Suppressor macrophage treated with lipopolysaccharide for 4 hours (primary cell): ENCODE measurements around the gene WNT7A.

ENCODE experiments used
- DNase-seq: peaks from one replicate; pipeline ENCODE4 v3.0.0-alpha.2; 2020

The WNT7A gene

GRCh38 chr3:13844911-13845310 is 35.0 kb downstream of the WNT7A start:
- no peak for DNase-seq

- no peak for DNase-seq
Observed at GRCh38 chr3:13844286-13844685, 35.6 kb downstream of the WNT7A start.

DNA sequence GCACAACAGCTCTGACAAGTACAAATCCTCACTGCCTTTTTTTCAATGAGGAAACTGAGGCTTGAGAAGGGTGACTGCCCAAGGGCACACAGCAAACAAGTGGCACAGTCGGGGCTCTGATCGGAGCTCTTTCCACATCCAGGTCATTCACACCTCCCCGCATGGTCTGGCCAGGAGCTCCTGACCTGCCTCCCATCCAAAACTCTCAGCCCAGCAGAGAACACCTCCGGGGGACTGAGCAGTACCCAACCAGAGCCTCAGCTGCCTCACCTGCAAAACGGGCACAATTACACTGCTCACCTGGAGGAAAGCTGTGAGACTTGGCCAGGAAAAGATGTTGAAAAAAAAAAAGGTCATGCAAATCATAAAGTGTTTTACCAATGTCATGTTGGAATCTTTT is 36.5 kb downstream of the WNT7A start:
- no peak for DNase-seq

- no peak for DNase-seq
Observed at GRCh38 chr3:13842226-13842625, 37.6 kb downstream of the WNT7A start.

DNA sequence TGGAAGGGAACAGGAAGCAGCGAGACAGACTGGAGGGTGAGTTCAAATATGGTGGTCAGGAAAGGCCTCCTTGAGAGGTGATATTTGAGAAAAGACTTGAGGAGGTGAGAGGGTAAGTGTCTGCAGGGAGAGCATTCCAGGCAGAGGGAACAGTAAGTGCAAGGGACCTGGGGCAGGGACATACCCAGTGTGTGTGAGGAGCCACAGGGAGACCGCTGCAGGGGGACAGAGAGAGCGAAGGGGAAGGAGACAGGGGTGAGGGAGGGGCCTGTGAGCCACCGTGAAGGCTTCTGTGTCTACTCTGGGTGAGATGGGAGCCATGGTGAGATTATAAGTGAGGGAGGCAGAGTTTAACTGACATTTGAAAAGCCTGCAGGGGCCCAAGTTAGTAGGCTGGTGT is 38.0 kb downstream of the WNT7A start:
- DNase-seq: no peak

- no peak for DNase-seq
Observed at GRCh38 chr3:13841141-13841540, 38.7 kb downstream of the WNT7A start.

GRCh38 chr3:13840456-13840855 is 39.4 kb downstream of the WNT7A start:
- DNase-seq: no peak

DNA sequence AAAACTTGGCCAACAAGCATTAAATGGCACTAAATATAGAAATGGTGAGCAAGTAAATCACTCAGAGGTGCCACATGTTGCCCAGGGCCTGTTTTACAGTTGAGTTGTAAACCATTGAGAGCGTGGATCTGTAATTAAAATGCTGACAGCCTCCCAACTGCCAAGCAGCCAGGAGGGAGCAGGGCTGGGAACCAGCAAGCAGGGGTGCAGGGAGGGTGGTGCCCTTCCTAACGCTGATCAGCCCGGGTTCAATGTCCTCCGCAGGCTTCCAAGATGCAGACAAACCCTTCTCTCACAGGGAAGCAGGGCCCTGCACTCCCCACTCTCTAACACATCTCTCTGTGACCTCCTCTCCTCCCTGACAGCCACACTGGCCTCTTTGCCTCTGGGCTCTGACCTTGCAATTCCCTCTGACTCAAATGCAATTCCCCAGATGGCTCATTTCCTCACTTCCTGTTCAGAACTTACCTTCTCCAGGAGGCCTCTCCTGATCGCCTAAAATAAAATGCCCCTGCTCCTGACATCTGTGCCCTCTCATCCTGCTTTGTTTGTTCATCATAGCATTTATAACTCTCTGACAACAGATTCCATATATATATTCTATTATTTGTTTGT is 40.0 kb downstream of the WNT7A start:
- no peak for DNase-seq

GRCh38 chr3:13839253-13839652 is 40.6 kb downstream of the WNT7A start:
- DNase-seq: no peak

DNA sequence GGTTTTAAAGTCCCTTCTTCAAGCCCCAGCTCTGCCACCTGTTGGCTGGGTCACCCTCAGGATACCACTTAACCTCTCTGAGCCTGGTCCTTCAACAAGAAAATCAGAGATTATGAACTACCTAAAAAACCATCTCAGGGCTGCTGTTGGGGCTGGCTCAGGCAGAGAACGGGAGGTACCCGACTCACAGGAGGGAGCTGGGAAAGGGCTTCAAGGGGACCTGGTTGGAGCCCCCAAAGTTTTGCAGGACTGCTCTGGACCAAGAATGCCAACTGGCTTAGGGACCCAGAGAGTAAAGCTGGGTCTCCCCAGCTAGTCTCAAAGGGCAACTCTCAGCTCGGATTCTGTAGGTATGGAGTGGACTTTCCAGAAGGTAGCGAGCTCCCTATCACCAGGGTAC is 41.5 kb downstream of the WNT7A start:
- DNase-seq: no peak

DNA sequence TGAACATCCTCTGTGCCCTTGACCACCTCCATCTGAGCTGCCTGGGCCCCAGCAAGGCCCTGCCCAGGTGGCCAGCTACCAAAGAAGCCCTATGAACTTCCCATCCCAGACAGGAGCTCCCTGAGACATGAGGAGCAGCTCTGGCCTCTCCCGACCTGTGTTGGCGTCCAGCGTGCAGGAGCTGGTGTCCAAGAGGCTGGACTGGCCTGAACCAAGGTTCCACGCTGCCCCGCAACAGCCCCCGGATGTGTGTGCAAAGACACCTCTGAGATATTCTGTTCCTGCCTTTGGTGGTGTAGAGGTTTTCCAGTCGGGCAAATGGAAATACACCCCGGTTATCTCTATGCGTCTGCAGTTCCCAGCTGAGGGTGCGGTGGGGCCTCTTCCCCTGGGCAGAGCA is 42.1 kb downstream of the WNT7A start:
- DNase-seq: no peak

DNA sequence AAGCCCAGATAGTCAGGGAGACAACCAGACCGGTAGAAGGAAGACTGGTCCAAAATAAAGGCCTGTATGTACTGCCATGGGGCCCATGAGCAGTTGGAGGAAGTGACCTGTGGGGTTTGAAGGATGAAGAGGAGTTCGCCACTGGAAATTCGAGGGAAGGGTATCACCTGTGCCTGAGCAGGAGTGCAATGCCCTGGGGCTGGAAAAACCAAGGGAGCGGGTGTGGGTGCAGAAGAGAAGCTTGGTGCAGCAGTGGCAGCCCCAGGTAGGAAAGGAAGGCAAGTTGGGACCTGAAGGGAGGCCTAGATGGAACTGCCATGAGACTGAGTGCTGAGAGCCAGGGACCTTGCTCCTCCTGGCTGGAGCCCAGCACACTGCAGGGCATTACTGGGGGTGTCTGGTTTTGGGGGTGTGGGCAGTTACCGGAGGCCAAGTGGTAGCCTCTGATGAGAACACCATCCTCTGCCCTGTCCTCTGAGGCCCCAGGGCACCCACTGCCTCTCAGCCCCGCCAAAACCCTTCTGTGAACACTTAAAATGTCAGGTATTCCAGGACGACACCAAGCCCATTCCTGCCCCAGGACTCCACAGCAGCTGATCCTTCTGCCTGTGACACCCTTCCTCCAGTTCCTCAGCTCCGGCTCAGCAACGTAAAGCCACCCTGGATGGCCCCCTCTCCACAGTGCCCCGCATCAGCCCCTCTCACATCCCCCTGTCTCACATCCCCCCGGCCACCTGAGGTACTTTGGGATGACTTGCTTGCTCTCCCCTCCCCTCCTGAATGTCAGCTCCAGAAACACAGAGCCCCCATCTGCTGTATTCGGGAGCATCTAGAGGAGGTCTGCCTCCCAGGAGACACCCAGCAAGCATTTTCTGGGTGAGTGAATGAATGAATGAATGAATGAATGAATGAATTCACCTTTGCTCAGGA is 42.9 kb downstream of the WNT7A start:
- DNase-seq: no peak

- DNase-seq: no peak
Observed at GRCh38 chr3:13835246-13835645, 44.6 kb downstream of the WNT7A start.

DNA sequence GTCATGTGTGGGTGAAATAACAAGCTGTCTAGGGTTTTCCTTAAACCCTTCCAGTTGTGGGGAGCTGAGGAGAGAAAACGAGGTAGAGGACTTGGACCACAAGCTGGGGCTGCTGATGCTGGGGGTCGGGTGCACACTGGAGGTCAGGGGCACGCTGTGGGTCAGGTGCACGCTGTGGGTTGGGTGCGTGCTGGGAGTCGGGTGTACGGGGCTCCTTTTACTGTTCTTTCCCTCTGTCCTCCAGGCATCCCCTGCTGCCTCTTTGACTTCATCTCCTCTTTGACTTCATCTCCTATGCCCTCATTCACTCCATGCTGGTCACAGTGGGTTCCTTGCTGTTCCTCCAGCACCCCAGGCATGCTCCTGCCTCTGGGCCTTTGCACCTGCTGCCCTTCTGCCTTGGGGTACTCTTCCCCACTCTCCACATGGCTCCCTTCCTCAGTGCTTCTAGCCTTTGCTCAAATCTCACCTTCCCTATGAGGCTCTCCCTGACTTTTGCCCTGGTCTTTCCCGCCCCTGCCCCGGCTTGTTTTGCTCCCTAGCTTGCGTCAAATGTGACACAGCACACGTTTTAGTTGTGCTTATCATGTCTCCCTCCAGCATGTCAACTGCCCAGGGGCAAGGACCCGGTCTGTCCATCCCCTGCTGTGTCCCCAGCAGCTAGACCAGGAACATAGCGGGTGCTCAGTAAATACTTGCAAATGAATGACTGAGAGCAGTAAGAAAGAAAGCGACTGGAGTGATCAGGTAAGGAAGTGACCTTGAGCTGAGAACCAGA is 45.4 kb downstream of the WNT7A start:
- no peak for DNase-seq

GRCh38 chr3:13833506-13834257 is 46.2 kb downstream of the WNT7A start:
- DNase-seq: no peak

GRCh38 chr3:13832130-13832529 is 47.7 kb downstream of the WNT7A start:
- DNase-seq: no peak

GRCh38 chr3:13831386-13831996 is 48.4 kb downstream of the WNT7A start:
- no peak for DNase-seq

GRCh38 chr3:13829311-13829710 is 50.6 kb downstream of the WNT7A start:
- no peak for DNase-seq

DNA sequence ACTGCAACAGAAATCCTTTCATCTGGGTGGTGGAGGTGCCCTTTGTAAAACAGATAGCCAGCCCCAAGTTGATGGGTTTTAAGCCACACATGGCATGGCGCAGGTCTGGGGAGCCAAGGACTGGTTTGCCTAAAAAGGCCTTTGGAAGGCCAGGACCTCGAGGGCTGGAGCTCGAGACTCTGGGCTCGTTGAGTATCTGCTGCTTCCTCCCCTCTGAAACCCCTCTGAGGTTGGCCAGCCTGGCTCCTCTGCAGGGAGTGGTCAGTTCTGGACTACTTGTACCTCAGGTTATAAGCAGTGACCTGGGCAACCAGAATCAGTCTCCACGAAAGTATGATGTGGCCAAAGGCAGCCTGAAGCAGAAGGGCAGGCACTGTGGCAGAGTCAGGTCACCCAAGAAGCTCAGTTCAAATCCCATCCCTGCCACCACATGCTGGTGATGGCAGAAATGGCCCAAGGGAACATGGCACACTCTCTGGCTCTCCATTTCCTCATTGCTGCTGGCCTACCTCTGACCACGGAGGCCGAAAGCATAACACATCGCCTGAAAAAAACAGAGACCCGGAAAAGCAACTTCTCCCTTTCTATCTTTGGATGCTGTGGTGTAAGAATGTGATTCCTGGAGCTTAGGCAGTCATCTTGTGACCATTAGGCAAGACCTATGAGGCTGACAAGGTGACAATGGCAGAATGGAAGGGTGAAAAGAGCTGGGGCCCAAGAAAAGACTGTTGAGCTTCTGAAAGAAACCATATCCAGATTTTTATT is 51.2 kb downstream of the WNT7A start:
- peak; percentile 26 for DNase-seq

DNA sequence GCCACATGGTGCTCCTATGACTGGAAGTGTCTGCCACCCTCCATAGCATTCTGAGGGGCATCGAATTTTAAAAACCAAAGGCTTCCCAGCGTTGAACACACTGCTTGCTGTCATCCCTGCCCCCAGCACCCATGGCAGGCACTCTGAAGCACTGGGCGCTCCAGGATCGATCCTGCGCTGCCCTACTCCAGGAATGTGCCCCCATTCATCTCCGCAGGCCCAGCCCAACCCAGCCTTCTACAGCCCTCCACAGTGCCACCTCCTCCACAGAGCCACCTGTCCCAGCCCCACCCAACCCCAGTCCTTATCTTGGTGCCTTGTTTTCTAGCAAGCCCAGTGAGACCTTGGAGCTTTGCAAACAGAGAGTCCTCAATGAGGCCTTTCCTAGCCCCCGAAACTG is 52.2 kb downstream of the WNT7A start:
- no peak for DNase-seq

DNA sequence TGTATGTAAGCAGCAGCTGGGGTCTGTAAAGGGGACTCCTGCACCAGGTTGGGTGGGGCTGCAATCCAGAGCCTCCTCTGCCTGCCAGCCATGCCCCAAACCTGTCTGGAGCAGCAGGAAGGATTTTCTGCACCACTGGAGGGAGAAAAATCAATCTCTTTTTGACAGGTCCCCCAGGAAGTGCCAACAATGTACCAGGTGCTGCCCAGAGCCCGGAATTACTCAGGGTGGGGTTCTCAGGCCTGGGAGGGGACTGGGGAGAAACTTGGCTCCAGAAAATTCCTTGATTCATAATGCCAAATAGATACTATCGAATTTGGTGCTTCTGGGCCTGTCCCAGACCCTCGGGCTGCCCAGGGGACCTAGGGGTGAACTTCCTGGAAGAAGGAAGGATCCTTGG is 52.6 kb downstream of the WNT7A start:
- no peak for DNase-seq

DNA sequence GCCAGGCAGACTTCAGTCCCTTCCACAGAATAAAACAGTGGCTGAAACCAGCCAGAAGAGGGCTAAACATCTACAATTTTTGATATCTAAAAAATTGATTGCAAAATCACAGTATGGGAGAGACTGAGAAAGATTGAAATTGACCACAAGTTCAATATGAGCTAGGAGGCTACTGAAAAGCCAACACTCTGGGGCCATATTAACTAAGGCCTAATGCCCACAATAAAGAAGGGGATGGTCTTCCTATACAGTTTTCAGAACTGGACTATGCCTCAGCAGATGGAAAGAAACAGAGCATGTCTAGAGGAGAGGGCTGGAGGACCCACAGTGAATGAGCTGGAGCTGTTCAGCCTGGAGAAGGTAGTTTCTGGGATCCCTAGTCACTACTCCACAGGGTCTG is 53.2 kb downstream of the WNT7A start:
- DNase-seq: no peak
